HL-60/S4 treated with phorbol 12-myristate 13-acetate at 8.2 ng/mL for 4 days and 3 days (cell line): ENCODE results near the gene PTPRE.

Experiments
- in situ Hi-C: fragments of 300-500 bp; cut with MboI; formaldehyde crosslinking; loops from 2 replicates; pipeline ENCODE4 v1.15.0; 2022; ENCODE audit warnings: low sequenced_read_pairs

PTPRE gene

DNA sequence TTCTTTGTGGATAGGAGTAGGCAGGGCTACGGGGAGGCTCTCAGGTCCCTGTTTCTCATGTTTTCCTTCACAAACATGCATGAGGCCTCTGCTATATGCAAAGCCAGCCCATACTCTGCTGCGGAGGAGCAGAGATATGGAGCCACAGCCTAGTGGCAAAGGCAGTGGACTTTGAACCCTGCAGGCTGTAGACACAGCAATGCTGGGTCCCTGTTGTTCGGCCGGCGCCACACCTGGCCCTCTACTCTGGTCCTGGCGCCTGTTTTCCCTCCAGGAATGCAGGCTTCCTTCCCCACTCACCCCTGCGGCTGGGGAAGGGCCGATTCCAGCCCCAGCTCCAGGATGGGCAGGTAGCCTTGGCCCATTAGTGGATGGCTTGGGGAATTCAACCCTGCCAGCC lies 25.6 kb upstream of the PTPRE start:
- in situ Hi-C loops, result no loop called here

DNA sequence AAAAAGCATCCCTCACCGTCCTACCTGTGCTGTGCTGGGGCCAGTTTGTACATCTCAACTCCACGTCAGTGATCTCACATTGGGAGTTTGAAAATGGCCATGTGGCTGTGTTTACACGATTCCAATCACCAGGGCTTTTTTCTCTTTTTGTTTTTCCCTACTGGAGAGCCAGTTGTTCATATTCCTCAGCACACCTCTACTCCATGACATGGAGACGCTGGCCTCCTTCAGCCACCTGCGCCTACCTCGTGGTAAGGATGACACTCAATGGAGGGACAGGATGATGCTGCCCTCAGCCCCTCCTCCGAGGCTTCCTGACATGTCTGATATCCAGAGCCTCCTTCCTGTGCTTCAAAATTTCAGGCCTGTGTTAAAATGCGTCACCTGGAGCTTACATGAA lies 24.5 kb upstream of the PTPRE start:
- in situ Hi-C loops, result no loop called here

DNA sequence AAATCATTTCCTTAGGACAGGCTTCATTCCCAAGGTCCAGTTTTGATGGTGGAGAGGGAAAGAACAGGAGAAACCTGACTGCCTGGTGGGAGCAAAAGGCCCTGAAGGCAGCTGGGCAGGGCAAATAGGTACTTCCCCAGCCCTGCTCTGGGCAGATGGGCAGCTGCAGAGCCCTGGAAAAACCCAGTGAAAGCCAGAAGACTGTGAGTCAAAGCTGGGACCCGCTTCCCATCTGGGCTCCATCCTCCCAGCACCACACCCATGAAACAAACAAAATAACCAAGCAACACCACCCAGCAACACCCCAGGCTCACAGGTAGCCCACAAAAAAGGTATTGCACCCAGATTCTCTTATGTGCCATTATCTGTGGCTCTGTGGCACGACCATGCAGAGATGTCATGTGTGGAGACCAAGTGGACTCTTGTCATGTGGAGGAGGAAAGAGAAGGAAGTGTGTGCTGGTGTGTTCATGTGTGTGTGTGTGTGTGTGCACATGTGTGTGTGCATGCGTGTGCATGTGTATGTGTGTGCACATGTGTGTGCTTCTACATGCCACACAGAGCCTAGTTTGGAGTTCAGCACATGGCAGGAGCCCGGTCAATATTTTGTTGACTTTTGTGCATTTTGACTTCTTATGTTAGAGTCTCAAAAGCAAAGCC lies 24.0 kb upstream of the PTPRE start:
- in situ Hi-C loops, result no loop called here

DNA sequence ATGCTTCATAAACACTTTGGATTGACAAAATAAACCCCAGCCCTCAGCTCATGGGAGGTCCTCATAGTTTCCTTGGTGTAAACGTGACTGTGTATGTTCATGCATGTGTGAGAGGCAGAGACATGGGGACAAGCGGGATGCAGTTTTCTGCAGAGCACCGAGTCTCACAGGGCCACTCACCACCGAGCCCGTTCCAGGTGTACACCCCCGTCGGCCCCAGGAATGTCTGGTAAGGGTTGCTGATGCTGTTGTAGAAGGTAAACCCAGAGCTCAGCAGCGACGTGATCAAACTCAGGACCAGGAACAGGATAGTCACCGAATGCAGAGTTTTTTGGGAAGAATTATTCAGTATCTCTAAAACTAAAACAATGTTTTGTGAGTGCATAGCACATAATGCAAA lies 23.4 kb upstream of the PTPRE start:
- in situ Hi-C loops, result no loop called here

DNA sequence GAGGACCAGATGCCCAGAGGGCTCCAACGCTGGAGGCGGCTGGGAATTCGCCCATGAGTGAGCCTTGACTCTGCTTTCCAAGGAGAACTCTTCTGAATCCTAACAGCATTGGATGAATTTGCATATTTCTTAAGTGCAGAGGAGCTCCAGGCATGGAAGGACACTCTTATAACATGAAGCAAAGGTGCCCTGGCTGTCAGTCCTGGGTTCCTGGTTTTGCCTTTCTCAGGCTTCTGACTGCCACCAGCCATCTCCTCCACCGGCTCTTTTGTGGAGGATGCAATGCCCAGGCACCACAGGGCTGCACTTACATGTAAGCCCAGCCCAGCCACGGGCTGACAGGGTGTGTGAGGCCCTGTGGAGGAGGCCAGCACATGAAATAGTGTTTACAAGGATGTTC lies 22.4 kb upstream of the PTPRE start:
- in situ Hi-C loops, result no loop called here

DNA sequence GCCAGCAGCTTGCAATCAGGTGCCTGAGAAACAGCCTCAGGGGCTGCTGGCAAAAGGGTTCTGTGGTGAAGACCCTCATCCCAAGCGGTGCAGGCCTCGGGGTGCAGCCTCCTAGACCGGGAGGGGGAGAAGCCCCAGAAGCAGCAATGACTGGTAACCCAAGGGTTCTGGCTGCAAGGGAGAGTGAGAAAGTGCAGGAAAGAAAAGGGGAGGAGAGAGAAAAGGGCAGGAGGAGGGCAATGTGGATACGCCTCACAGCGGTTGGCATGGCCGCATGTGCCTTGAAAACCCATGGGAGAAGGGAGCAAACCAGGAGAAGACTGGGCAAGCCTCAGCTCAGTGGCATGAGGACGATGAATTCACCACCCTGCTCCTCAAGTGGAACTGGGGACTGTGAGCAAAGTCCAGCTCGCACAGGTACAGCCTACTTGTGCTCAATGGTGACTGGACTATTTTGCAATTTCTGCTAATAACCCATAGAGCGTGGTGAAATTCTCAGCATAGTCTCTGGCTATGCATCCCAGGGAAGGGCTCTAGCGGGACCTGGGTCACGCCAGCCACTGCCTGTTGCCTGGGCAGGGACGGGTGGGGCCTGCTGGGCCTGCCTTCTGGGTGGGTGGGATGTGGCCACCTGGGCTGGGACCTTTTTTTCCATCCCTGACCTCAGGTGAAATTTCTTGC lies 20.4 kb upstream of the PTPRE start:
- in situ Hi-C loops, result no loop called here

DNA sequence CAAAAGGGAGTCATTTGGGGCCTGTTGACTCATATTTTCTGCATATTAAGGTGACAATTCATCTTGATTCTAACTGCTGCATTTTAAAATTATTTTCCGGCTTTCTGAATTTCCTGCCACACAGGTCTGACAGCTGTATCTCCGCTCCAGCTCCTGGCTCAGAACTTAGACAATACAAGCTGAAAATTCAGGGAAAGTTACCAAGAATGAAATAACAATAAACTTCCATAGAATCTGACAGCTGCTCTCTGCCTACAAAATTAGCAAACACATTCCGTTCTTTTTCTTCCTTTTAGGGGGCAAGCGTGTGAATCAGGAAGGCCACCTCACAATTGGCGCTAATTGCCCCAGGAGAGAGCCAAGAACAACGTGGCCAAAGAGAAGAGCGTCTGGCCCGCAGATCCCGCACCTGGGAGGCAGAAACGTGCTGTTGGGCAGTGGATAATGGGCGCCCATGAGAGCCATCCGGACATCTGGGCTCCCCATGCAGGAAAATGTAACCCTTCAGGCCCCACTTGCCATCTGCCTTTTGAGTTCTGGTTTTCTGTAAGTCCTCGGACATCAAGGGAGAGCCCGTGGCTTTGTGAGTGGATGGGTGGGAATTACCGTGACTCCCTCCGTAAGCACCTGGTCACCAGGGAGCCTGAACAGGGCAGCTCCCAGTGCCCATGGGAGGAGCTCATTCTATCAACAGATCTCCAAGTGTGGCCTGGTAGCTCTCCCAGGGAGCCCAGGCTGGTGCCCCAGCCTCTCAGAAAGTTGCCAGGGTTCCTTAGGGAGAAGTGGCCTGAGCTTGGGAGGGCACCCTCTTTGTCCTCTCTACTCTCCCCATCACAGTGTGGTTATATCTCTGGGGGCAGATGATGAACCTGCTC lies 19.1 kb upstream of the PTPRE start:
- in situ Hi-C loops, result no loop called here

DNA sequence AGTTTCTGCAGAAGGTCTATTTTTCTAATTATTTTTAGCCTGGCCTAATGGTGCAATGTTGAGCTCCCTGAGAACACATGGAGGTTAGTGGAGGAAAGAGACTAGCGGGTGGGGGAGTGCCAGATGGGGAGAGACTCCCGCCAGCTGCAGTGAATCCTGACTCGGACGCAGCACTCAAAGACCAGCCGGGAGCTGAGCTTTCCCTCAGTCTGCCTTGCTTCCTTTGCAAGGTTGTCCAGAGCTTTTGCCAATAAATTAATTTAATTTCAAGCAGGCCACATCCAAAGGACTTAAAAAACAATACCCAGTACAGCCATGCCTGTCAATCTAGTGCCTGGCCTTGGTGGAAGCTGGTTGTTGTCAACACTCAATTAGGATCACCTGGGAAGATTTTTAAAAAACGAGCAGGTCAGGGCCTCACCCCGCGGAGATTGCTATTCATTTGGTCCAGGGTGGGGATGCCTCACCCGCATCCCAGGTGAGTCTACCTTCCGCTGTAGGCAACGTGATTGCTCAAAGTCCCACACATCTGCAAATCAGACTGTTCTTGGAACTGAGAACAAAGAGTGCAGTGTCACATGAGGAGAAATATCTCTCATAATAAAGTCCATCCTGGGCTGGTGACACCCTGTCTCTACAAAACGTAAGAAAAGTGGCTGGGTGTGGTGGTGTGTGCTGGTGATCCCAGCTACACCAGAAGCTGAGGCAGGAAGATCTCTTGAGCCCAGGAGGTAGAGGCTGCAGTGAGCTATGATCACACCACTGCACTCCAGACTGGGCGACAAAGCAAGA lies 18.2 kb upstream of the PTPRE start:
- in situ Hi-C loops, result no loop called here

DNA sequence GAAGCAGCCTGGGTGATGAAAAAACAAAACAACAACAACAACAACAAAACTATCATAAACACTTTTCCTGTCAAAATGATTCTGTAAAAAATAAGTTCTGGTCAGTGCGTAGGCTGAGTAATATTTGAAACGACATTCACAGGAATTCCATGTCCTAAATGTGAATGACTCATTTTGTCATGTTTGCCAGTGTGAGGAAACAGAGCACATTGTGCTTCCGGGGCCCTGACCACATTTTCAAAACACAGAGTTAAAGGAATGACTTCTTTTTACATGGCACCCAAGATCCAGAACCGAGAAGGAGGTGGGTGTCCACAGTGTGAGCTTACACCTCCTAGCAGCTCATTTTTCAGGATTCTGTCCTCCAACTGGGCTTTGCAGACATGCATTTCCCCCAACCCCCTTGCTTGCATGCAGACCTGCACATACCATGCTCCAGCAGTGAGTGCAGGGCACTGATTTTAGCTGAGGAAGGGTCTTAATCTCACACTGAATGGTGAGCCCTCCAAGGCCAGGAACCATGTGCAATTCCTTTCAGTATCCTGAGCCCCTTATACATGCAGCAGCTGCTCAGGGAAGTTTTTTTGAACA lies 17.2 kb upstream of the PTPRE start:
- in situ Hi-C loops, result no loop called here

DNA sequence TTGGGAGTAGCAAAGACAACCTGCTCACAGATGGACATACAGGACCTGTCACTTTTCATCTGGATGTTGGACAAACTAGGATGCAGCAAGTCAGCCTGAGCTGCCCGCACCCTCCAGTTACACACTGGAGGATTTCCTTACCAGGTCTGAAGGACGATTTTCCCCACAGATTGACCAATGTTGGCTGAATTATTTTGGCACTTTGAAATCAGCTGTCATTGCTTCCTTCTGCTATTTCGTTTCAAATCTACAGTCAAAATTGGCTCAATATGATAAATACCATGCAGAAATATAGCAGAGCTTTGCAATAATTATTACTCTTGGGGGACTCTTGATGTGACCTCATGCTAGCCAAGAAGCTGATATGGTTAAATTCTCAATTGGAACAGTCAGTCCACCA lies 16.7 kb upstream of the PTPRE start:
- in situ Hi-C loops, result no loop called here

DNA sequence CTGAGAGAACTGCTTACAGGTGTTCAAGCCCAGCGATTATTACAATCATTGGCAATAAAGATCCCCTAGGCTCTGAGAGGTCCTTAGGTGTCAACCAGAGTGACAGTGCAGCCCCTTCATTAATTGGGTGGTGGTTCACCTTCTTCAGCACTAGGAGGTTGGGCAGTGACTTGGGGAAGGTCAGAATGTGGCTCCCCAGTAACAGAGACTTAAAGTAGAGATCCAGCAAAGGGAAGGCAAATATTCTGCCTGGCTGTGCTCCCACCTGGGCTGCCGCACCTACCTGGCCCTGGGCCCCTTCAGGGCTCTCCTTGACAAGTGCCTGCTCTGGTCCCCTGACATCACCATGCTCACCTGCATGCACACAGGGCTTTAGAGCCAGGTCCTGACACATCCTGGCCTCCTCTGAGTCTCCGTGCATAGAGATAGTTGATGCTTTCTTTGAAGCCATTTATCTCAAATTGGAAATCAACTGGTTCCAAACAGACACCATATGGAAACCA lies 16.0 kb upstream of the PTPRE start:
- in situ Hi-C loops, result no loop called here

DNA sequence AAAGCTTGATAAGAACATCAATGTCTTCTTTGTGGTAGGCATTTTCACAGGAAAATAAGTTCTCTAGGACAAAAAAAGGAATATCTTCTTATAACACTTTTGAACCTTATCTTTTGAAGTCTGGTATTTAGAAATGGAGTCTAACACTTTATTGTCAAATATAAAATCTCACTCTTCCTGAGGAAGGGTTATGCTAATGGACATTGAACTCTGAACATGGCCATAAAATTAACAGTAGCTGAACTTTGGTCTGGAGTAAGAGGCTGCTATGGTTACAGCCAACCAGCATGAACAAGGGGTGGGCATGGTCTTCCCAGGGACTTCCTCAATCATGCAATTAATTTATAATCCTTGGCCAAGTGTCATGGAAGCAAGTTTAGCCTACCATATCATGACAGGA lies 14.2 kb upstream of the PTPRE start, which contains the start of gene CLRN3:
Gene CLRN3 (minus strand): TSS at position 199 of the 400 bp plus-strand sequence. CDS start 157 bp downstream, at position 42.
- in situ Hi-C loops, result no loop called here

DNA sequence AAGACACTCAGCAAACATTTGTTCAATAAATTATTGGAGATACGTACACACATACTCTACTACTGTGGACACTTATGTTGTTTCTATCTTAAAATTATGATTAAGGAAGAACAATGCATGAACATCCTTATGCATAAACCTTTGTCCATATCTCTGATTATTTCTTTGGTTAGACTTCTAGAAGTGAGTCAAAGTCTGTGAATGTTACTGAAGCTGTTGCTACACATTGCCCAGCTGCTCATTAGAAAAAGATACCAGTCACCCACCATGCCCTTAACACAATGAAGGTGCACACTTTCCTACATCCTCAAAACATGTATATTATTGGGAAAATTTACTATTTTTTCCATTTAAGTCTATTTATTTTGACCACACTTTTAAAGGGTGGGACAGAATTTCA lies 12.8 kb upstream of the PTPRE start:
- in situ Hi-C loops, result no loop called here

DNA sequence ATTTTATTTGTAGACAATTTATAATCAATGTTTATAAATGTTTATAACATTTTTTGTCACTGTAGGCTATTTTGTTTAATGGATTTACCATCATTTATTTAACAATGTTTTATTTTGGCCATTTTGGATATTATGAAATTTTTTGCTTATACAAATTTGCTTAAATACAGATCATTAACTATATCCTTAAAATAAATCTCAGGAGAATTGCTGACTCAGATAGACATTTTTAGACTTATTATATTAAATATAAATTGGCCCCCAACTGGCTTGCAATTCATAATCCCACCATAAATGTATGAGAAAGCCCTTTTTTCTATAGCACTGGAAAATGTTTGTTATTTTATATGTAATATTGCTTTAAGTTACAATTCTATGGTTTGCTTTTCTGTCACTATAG lies 10.3 kb upstream of the PTPRE start:
- in situ Hi-C loops, result no loop called here

DNA sequence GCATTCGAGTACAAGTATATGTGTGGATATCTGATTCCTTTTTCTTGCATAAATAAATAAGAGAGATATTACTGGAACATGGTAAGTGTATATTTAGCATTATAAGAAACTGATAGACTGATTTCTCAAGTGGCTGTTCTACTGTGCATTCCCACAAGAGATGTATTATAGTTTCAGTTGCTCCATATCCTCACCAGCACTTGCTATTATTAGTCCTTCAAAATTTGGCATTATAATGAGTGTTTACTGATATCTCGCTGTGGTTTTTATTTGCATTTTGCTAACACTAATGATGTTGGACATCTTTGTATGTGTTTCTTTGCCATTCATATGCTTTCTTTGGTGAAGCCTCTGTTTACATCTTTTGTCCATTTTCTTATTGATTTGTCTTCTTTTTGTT lies 9.7 kb upstream of the PTPRE start:
- in situ Hi-C loops, result no loop called here

DNA sequence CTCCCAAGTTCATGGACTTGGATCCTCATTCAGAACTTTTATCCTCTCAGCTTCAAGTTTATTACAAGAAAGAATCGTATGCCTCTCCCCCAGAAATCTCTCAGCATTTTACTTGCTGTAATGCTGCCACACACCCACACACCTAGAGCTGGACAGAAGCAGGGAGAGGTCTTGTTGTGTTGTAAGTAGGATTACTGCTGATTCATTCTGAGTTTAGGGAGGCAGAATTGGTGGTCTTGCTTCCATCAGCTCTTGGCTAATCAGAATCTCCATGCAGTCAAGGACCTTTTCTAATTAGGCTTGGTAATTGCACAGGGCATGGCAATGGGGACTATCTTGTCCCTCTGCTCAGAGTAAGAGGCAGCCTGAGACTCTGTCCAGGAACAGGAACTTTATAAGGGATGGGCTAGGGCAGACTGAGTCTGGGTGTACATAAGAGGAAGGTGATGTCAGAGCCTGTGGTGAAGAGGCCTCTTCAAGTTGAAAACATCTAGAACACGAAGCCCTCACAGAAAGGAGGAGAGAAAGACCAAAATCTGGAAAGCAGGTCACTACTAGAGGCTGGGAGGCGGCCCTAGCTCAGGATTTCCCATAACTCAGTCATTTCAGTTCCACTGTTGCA lies 7.0 kb upstream of the PTPRE start:
- in situ Hi-C loops, result no loop called here

DNA sequence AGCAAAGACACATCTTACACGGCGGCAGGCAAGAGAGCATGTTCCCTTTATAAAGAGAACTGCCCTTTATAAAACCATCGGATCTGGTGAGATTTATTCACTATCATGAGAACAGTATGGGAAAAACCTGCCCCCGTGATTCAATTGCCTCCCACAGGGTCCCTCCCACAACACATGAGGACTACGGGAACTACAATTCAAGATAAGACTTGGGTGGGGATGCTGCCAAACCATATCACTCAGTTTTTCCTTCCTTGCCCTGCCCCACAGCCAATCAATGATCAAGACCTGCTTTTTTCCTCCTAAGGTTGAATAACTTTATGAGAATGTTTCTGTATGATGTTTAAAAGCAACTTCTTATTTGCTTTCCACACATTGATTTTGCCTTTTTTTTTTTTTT lies 3.1 kb upstream of the PTPRE start:
- in situ Hi-C loops, result no loop called here

DNA sequence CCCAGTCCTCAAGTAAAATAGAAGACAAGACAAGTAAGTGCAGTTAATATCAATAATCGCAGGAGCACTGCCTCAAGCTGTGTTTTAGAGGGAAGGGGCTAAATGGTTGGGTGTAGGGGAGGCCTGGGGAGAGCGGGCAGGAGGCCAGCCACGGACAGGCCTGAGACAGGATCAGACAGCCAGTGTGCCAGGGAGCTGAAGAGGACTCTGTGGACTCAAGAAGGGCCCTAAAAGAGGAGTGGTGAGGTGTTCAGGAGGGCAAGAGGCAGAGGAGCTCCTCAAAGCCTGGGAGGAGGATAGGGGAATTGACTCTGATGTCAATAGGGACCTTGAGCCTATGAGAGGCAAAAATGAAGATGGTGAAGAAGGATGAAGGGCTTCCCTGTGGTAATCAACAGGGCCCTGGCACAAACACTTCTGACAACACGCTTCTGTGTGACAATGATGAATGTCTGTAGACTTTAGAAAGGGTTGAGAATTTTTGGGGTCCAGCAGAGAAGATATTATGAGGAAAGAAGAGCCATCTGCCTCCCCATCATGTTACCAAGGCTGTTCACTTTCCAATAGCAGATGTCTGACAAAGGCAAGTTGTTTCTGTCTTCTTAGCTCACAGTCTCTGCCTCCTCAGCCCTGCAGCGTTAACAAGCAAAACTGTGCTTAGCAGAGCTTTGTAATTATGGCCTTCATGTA lies 2.4 kb upstream of the PTPRE start:
- in situ Hi-C loops, result no loop called here
